GM19467 (cell line): ENCODE measurements around the gene PDILT.
"Not testable (repeated sequence)": the region's sequence is repeated elsewhere in the genome, so short reads cannot be mapped to it uniquely, and the experiment has no call there.

Experiments
- ATAC-seq: cut with Tn5 transposase; IDR thresholded peaks from one replicate; pipeline ENCODE4 v1.9.1; 2021; ENCODE audit warnings: mild to moderate bottlenecking, moderate library complexity; ENCODE audit not compliant: unreplicated experiment

PDILT gene, protein sequence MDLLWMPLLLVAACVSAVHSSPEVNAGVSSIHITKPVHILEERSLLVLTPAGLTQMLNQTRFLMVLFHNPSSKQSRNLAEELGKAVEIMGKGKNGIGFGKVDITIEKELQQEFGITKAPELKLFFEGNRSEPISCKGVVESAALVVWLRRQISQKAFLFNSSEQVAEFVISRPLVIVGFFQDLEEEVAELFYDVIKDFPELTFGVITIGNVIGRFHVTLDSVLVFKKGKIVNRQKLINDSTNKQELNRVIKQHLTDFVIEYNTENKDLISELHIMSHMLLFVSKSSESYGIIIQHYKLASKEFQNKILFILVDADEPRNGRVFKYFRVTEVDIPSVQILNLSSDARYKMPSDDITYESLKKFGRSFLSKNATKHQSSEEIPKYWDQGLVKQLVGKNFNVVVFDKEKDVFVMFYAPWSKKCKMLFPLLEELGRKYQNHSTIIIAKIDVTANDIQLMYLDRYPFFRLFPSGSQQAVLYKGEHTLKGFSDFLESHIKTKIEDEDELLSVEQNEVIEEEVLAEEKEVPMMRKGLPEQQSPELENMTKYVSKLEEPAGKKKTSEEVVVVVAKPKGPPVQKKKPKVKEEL

GRCh38 chr16:20404637-20405036, at the start of gene PDILT:
Gene PDILT (minus strand): TSS chr16:20404737. CDS start chr16:20399300, 5,437 bp downstream.
- ATAC-seq: no peak

DNA sequence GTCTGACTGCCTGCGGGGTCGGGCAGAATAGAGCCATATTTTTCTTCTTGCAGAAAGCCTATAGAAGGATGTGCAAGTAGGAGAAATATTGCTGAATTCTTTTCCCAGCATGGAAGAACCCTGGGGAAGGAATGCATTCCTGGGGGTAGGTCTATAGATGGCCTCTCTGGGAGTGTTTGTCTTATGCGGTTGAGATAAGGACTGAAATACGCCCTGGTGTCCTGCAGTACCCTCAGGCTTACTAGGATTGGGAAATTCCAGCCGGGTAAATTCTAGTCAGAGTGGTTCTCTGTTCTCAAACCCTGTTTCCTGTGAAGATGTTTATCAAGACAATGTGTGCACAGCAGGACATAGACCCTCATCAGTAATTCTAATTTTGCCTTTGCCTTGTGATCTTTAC, 49.1 kb upstream of the PDILT start:
- ATAC-seq: not testable (repeated sequence)

DNA sequence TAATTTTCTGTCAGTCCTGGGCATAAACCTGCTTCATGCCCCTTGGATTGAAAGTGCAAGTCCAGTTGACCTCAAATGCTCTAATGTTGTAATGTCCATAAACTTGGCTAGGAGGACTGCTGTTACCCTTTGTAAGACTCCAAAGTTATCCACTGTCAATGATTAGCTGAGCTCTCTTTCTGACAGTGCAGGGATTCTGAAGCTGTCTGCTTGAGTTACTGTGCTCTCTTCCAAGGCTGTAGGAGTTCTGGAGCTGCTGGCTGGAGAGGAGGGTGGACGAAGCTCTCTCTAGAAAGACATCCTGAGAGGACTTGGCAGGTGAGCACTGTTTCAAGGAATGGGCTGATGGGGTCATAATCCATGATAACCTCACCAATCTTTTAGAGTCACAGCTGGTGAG, 46.8 kb upstream of the PDILT start, which contains the start of gene ACSM2A:
Gene ACSM2A (plus strand): TSS at position 158 of the 400 bp plus-strand sequence. CDS start 8,594 bp downstream, outside the sequence.
- ATAC-seq: not testable (repeated sequence)

DNA sequence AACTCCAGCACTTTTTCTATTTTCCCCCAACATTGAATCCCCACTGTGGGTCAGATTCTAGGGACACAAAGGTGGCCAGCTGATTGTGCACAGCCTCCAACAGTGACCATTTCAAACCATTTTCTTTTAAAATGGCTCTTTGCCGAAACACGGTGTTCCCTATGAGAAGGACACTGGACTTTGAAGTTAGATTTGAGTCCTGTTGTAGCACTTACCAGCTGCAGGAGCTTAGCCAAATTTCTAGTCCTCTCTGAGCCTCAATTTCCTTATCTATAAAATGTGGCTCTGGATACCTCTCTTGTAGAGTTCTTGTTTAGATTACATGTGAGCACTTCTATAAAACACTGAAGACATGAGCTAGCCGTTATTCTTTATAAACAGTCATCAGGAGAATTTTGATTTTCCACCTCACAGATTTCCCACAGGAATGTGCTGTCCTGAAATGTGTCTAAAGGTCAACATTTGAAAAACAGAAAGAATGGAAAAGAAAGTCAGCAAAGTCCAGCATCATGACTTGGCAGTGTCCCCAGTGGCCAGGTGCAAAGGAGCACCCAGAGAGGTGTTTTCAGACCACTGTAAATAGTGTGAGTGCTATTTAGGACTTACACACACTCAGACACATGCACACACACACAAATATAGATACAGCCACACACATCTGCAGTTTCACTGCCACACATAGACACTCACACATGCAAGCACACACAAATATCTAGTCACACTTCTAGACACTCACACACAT, 42.3 kb upstream of the PDILT start:
- ATAC-seq: not testable (repeated sequence)

GRCh38 chr16:20441859-20442258, 37.3 kb upstream of the PDILT start:
- ATAC-seq: not testable (repeated sequence)

GRCh38 chr16:20441191-20441590, 36.7 kb upstream of the PDILT start:
- ATAC-seq: no peak

- ATAC-seq: not testable (repeated sequence)
These were observed 36.2 kb upstream of the PDILT start for GRCh38 chr16:20440731-20441130.

DNA sequence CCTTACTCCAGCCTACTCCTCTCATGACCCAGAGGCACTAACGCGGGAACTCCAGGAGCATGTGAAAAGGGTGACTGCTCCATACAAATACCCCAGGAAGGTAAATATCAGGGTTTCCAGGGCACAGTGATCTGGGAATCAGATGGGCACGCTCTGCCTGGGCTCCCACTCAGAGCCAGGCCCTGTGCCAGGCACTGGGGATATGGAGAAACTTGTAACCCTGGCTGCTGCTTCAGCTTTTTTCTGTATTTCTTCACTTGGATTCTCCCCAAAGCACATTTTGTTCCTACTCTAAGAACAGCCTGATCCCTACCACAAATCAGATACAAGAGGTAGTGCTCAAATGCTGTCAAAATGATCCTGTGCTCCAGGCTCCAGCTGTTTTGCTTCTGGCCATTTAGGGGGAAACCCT, 35.3 kb upstream of the PDILT start:
- ATAC-seq: not testable (repeated sequence)

DNA sequence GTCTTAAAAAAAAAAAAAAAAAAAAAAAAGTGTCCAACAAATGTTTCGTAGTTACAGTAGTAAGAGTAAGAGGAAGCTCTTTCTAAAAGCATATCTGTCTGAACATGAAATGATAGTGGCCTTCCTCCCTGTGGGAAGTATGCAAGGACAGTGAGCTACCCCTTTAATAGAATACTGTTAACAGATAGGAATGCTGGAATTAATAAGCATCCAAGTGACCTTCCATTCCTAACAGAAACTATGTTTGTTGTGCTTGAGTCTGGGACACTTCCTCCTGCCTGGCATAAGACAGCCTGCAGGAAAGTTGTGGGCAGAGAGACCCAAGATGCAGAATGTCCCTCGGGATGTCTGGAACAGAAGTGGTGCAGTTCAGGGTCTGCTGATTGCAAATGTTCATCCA, 34.4 kb upstream of the PDILT start:
- not testable (repeated sequence) for ATAC-seq

GRCh38 chr16:20430948-20431347, 26.4 kb upstream of the PDILT start:
- no peak for ATAC-seq

DNA sequence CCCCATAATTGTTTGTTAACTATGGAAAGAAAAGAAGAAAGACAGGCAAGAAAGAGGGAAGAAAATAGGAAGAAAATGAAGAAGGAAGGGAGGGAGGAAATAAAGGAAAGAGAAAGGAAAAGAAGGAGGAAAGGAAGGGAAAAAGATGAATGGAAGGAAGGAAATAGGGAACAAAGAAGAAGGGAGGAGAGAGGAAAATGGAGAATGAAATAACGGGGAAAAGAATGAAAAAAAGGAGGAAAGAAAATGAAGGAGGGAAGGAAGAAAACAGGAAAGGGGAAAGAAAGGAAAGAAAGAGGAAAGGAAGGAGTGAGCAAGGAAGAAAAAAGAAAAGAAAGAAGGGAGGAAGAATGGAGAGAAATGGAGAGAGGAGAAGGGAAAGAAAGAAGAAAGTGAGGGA, 25.9 kb upstream of the PDILT start:
- not testable (repeated sequence) for ATAC-seq

DNA sequence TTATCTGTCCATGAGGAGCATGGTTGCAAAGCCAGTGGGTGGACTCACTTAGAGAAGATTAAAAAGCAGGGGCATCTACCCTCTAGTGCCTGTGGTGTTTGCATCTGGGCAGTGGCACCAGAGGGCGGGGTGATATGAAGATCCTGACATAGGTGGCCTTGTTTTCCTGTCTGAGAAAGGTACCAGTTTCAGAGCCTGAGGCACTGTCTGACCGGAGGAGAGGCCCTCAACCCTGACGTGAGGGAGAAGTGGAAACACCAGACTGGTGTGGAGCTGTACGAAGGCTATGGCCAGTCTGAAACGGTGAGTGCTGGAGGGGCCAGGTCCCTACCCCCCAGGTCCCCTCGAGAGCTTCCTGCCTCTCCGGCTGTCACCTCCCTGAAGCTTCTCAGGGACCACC, 25.0 kb upstream of the PDILT start:
- ATAC-seq: not testable (repeated sequence)

GRCh38 chr16:20427401-20427797, 22.9 kb upstream of the PDILT start:
- ATAC-seq: not testable (repeated sequence)

DNA sequence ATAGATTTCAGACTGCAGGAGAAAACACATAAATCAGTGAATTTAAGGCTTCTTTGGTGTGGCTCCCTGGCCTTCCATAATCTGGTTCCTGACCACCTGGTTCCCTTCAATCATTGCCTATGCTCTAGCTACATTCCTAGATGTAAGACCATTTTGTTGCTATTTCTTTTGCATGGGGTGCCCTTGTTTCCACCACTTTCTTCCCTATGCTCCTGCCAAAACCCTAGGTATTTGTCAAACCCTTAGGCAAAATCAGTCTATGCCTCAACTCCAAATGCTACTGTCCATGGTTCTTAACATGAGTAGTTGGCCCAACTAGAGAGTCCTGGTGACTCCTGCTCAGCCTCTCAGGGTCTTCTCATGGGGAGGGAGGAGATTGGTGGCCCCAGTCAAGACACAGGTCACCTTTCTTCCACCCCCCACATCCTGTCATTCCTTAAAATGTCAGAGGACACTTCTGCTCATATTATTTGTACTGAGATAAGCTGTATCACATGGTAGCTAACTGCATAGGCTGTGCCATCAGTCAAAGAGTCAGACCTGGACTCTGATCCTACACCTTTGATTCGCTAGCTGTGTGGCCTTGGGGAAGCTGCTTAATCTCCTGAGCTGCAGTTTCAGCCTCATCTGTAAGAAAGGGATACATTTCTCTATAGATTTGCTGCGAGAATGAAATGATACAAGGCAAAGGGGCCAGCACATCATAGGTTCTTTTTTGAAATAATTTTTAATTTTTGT, 19.8 kb upstream of the PDILT start:
- ATAC-seq: no peak

GRCh38 chr16:20423772-20424128, 19.2 kb upstream of the PDILT start:
- not testable (repeated sequence) for ATAC-seq

GRCh38 chr16:20421748-20422147, 17.2 kb upstream of the PDILT start:
- ATAC-seq: not testable (repeated sequence)

DNA sequence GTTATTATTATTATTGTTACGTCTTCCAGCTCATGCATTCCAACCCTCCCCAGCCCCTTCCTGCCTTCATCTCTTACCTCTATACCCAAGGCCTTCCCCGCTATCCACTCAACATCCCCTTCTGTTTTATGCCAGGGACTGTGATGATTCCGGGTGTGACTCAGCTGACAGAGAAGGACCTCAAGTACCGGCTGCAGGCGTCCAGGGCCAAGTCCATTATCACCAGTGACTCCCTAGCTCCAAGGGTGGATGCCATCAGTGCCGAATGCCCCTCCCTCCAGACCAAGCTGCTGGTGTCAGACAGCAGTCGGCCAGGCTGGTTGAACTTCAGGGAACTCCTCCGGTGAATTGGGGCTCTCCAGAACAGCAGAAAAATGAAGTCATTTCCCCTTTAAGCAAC, 14.6 kb upstream of the PDILT start:
- ATAC-seq: not testable (repeated sequence)

GRCh38 chr16:20415541-20415940, 11.0 kb upstream of the PDILT start:
- ATAC-seq: no peak

- no peak for ATAC-seq
These were observed 6.5 kb upstream of the PDILT start for GRCh38 chr16:20411055-20411454.

GRCh38 chr16:20410121-20410723, 5.7 kb upstream of the PDILT start:
- no peak for ATAC-seq
